CD14-positive monocyte (primary cell): ENCODE data around the gene ZNF382. TPM values are rescaled to one million over a fixed set of nuclear protein-coding genes. Genes with fewer than 3 reads are reported as not detected.

Experiments used
- DNase-seq, 3 donors: peaks; one replicate each; pipeline ENCODE4 v3.0.0-alpha.2; 2011 to 2022
- H2AFZ ChIP-seq: 2 replicates; pipeline ENCODE4 v1.6.0; 2012; ENCODE audit warnings: mild to moderate bottlenecking, low read depth, low read length, inconsistent platforms; ENCODE audit not compliant: insufficient read depth, poor library complexity, severe bottlenecking
- H3K27ac ChIP-seq, 2 donors: 1 replicate in 1 of 2; 2 replicates in 1 of 2; pipeline ENCODE4 v1.5.1; 2012 to 2013; ENCODE audit warnings: low read length in 2 of 2, control low read depth in 1 of 2, inconsistent platforms in 1 of 2, low read depth in 1 of 2, mild to moderate bottlenecking in 1 of 2
- H3K27me3 ChIP-seq, 2 donors: one replicate each; pipeline versions ENCODE4 v1.6.0 to v1.6.1; 2011 to 2013; ENCODE audit warnings: low read length in 2 of 2; ENCODE audit not compliant: control insufficient read depth in 2 of 2, insufficient read depth in 2 of 2
- H3K36me3 ChIP-seq, 2 donors: replicated peaks in 1 of 2; 1 replicate in 1 of 2; 2 replicates in 1 of 2; pipeline versions ENCODE4 v1.5.1 to v1.6.1; 2012 to 2013; ENCODE audit warnings: low read length in 2 of 2, control low read depth in 1 of 2, inconsistent platforms in 1 of 2, mild to moderate bottlenecking in 1 of 2; ENCODE audit not compliant: insufficient read depth in 2 of 2, control insufficient read depth in 1 of 2
- H3K4me1 ChIP-seq, 2 donors: 1 replicate in 1 of 2; 2 replicates in 1 of 2; pipeline versions ENCODE4 v1.5.1 to v1.6.1; 2012 to 2013; ENCODE audit warnings: low read length in 2 of 2, control low read depth in 1 of 2, inconsistent platforms in 1 of 2, mild to moderate bottlenecking in 1 of 2, moderate library complexity in 1 of 2; ENCODE audit not compliant: insufficient read depth in 2 of 2, control insufficient read depth in 1 of 2
- H3K4me2 ChIP-seq: replicated peaks from 2 replicates; pipeline ENCODE3; 2012; ENCODE audit warnings: low read length, moderate library complexity, mild to moderate bottlenecking; ENCODE audit not compliant: poor library complexity, severe bottlenecking; ENCODE audit errors: extremely low read depth
- H3K4me3 ChIP-seq, 3 experiments: fragments of 200-600 bp in 1 of 3; sonication (generic) in 1 of 3; replicated peaks in 1 of 3; 1 replicate in 2 of 3; 2 replicates in 1 of 3; pipeline ENCODE4 v1.5.1; 2011 to 2013; ENCODE audit warnings: low read length in 3 of 3, mild to moderate bottlenecking in 3 of 3, control low read depth in 2 of 3, low read depth in 2 of 3, inconsistent platforms in 1 of 3, moderate library complexity in 1 of 3
- H3K79me2 ChIP-seq: 2 replicates; pipeline ENCODE4 v1.6.0; 2012; ENCODE audit warnings: mild to moderate bottlenecking, control low read depth, inconsistent platforms, low read length, moderate library complexity; ENCODE audit not compliant: insufficient read depth
- H3K9ac ChIP-seq: 2 replicates; pipeline ENCODE4 v1.6.0; 2017; ENCODE audit warnings: low read length, mild to moderate bottlenecking; ENCODE audit not compliant: insufficient read depth, poor library complexity, severe bottlenecking
- H3K9me3 ChIP-seq, 2 donors: replicated peaks in 1 of 2; 1 replicate in 1 of 2; 2 replicates in 1 of 2; pipeline versions ENCODE4 v1.5.1 to v1.6.1; 2012 to 2013; ENCODE audit warnings: low read length in 2 of 2, control low read depth in 1 of 2; ENCODE audit not compliant: control insufficient read depth in 1 of 2, insufficient read depth in 1 of 2
- H4K20me1 ChIP-seq: 2 replicates; pipeline ENCODE4 v1.6.0; 2012; ENCODE audit warnings: mild to moderate bottlenecking, low read length, control low read depth, moderate library complexity; ENCODE audit not compliant: insufficient read depth
- H3K27ac Mint-ChIP-seq, 7 donors: one replicate each; pipeline ENCODE4 v1.8.0; 2020; ENCODE audit warnings: mild to moderate bottlenecking in 7 of 7, mixed read lengths in 7 of 7, moderate library complexity in 6 of 7, inconsistent platforms in 2 of 7
- H3K27me3 Mint-ChIP-seq, 3 donors: one replicate each; pipeline ENCODE4 v1.8.0; 2021 to 2022; ENCODE audit warnings: low read depth in 3 of 3, mild to moderate bottlenecking in 3 of 3, mixed read lengths in 3 of 3, moderate library complexity in 3 of 3, inconsistent platforms in 1 of 3
- H3K36me3 Mint-ChIP-seq, 2 donors: one replicate each; pipeline ENCODE4 v1.8.0; 2020; ENCODE audit warnings: mixed read lengths in 2 of 2, inconsistent platforms in 1 of 2, mild to moderate bottlenecking in 1 of 2
- H3K4me1 Mint-ChIP-seq: one replicate; pipeline ENCODE4 v1.8.0; 2020; ENCODE audit warnings: mild to moderate bottlenecking, mixed read lengths
- H3K4me3 Mint-ChIP-seq, 2 donors: one replicate each; pipeline ENCODE4 v1.8.0; 2020; ENCODE audit warnings: mild to moderate bottlenecking in 2 of 2, mixed read lengths in 2 of 2, moderate library complexity in 1 of 2
- H3K9me3 Mint-ChIP-seq, 7 donors: one replicate each; pipeline ENCODE4 v1.8.0; 2020 to 2022; ENCODE audit warnings: mixed read lengths in 7 of 7, mild to moderate bottlenecking in 6 of 7, moderate library complexity in 6 of 7, inconsistent platforms in 2 of 7
- WGBS: methylation state at CpG from one replicate; pipeline ENCODE4 v1.1.5; 2013; ENCODE audit warnings: missing lambda C conversion rate; ENCODE audit not compliant: insufficient coverage; 5-methylcytosine and 5-hydroxymethylcytosine counted together
- intact Hi-C, 2 donors: fragments of 100-400 bp; cut with micrococcal nuclease; formaldehyde crosslinking; loops; one replicate each; pipeline versions ENCODE4 v1.15.0 to v1.15.1; 2023
- polyA plus RNA-seq, 3 donors: library from polyadenylated mRNA; depleted of rRNA in 1 of 3; unstranded in 2 of 3; stranded (reverse) in 1 of 3; fragments of 300-500 nt in 2 of 3; fragments of >200 nt in 1 of 3; fragmentation: Illumina TruSeq in 2 of 3; gene quantifications; 1 replicate in 2 of 3; 2 replicates in 1 of 3; pipeline ENCODE4 v1.2.3, GENCODE V29; 2012 to 2021
- TF ChIP-seq, protein P1 (sequence below): fragments of 200-600 bp; IDR thresholded peaks from one replicate; pipeline ENCODE4 v1.8.0; 2022; ENCODE audit warnings: antibody characterized with exemption, mild to moderate bottlenecking

The ZNF382 gene
- polyA plus RNA-seq, 3 donors = 0.37 to 0.63 TPM; not detected in 1

DNA sequence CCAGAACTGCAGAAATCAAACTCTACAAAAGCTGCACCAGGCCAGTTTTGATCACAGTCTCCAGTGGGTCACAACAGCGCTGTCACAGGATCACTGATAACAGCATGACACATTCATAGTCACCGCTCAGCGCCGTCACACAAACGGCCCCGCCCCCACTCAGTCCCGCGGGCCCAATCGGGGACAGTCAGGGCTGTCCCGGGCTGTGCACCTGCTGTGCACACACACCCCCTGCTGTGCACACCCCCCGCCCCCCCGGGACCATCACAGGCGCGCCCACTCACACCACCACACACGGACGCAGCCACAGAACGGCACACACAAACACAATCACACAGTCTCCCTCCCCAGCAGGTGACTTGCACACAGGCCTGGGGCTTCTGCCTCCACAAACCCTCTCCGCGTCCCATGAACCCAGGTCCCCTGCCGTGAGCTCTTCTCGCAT, 435 bp upstream of the ZNF382 start:
- intact Hi-C loops = loop anchor here in 1 of 2 donors (2.0 kb wide), 1 partner anchor 32 kb away; the partner anchor contains the start of gene ZNF529
- Mint-ChIP-seq H3K9me3 (peaks cover 32 to 54% (median 48%) of the 10 kb centered on the region in 7 donors), H3K4me1 (peaks cover 18% of the 10 kb centered on the region), H3K27ac (peak overlapping the region; percentile 64 to 92 (median 76)), H3K4me3 (peak overlapping the region; percentile 95 to 98), H3K36me3 (peaks cover 3 to 14% of the 10 kb centered on the region in 2 donors), H3K27me3 (peaks cover 0 to 2% (median 0%) of the 10 kb centered on the region in 3 donors)
- Histone ChIP-seq H2AFZ (peak overlapping the region; percentile 80), H3K4me3 (peak overlapping the region; percentile 63 to 87 (median 71)), H3K9ac (peak overlapping the region; percentile 76), H3K79me2 (no peaks in the 10 kb centered on the region), H3K4me1 (peaks cover 11 to 19% of the 10 kb centered on the region in 2 donors), H4K20me1 (no peaks in the 10 kb centered on the region), H3K4me2 (peak overlapping the region; percentile 76), H3K36me3 (peaks cover 0 to 12% of the 10 kb centered on the region in 2 donors), H3K27ac (peak overlapping the region; percentile 56 to 72), H3K27me3 (no peaks in the 10 kb centered on the region), H3K9me3 (peaks cover 28 to 39% of the 10 kb centered on the region in 2 donors)
- TF ChIP-seq, protein P1, sequence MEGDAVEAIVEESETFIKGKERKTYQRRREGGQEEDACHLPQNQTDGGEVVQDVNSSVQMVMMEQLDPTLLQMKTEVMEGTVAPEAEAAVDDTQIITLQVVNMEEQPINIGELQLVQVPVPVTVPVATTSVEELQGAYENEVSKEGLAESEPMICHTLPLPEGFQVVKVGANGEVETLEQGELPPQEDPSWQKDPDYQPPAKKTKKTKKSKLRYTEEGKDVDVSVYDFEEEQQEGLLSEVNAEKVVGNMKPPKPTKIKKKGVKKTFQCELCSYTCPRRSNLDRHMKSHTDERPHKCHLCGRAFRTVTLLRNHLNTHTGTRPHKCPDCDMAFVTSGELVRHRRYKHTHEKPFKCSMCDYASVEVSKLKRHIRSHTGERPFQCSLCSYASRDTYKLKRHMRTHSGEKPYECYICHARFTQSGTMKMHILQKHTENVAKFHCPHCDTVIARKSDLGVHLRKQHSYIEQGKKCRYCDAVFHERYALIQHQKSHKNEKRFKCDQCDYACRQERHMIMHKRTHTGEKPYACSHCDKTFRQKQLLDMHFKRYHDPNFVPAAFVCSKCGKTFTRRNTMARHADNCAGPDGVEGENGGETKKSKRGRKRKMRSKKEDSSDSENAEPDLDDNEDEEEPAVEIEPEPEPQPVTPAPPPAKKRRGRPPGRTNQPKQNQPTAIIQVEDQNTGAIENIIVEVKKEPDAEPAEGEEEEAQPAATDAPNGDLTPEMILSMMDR = no peak
- DNase-seq = peak; percentile 18 to 56 (median 52)
- WGBS = 0% methylated on average over 21 of the region's 21 CpGs

DNA sequence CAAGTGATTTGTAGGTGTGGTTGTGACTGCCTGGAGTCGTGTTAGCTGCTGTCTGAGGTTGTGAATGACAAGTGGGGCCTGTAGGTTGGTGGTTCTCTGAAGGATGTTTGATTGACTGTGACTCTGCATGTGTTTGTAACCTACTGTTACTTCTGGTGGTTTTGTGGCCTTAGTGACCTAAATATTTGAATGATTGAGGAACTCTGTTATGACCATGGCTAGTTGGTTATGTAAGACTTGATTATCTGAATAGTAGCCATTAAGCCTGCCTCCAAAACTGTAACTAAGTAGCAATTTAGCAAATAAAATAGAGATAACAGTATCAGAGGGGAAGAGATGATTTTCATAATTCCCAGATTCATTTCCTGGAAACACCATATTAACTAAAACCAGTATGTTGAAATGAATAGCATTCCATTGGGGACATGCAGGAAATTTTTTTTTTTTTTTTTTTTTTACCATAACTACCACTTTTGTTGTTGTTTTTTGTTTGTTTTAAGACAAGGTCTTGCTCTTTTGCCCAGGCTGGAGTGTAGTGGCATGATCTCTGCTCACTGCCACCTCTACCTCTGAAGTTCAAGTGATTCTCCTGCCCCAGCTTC, 865 bp downstream of the ZNF382 start:
- Mint-ChIP-seq H3K4me3 (peak overlapping the region; percentile 95 to 98), H3K27me3 (peaks cover 0 to 2% (median 0%) of the 10 kb centered on the region in 3 donors), H3K36me3 (peaks cover 9 to 18% of the 10 kb centered on the region in 2 donors), H3K9me3 (peaks cover 37 to 55% (median 50%) of the 10 kb centered on the region in 7 donors), H3K4me1 (peaks cover 18% of the 10 kb centered on the region), H3K27ac (peak overlapping the region in 6 of 7 donors; percentile 36 to 92 (median 64))
- intact Hi-C loops = loop anchor here in 1 of 2 donors (2.0 kb wide), 1 partner anchor 33 kb away; the partner anchor contains the start of gene ZNF529
- peak; percentile 3 to 27 (median 3) for DNase-seq
- Histone ChIP-seq H4K20me1 (no peaks in the 10 kb centered on the region), H3K9me3 (peaks cover 31 to 33% of the 10 kb centered on the region in 2 donors), H3K79me2 (no peaks in the 10 kb centered on the region), H3K4me2 (peak overlapping the region; percentile 76), H2AFZ (peak overlapping the region; percentile 80), H3K9ac (peak overlapping the region; percentile 76), H3K4me3 (peak overlapping the region; percentile 63 to 87 (median 71)), H3K4me1 (peaks cover 11 to 19% of the 10 kb centered on the region in 2 donors), H3K27ac (peak overlapping the region in 1 of 2 donors; percentile 72), H3K36me3 (peaks cover 0 to 12% of the 10 kb centered on the region in 2 donors), H3K27me3 (no peaks in the 10 kb centered on the region)
- whole genome bisulfite sequencing = 7% methylated on average over 1 of the region's 1 CpG
- TF ChIP-seq, protein P1 = no peak
